ENCODE measurements around the gene RASAL2.

Gene RASAL2

DNA sequence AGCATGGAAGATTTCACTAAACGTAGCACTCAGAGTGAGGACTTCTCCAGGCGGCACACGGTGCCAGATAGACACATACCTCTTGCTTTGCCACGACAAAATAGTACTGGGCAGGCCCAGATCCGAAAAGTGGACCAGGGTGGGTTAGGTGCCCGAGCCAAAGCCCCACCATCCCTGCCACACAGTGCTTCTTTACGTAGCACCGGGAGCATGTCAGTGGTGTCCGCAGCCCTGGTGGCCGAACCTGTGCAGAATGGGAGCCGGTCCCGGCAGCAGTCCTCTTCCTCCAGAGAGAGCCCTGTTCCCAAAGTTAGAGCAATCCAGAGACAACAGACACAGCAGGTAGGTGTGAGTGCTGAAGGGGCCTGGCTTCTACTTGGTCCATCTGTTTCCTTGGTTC is 364.3 kb downstream of the RASAL2 start:
- Histone ChIP-seq H3K36me3 (ENCODE audit: low read length) (no peaks in the 10 kb centered on the region), H4K20me1 (ENCODE audit: low read depth, low read length) (no peaks in the 10 kb centered on the region), H3K9me2 (replicated peaks; ENCODE audit: insufficient read depth, low read length) (no peaks in the 10 kb centered on the region), H3K4me2 (ENCODE audit: low read depth, low read length, poor library complexity, severe bottlenecking) (no peak overlapping the region), H3K4me3 (ENCODE audit: insufficient read depth, low read length, poor library complexity, severe bottlenecking) (no peak overlapping the region), H3K9ac (ENCODE audit: low read length) (no peak overlapping the region), H3K9me3 (ENCODE audit: insufficient read depth, low read length) (no peaks in the 10 kb centered on the region), H3K79me2 (ENCODE audit: insufficient read depth, low read length) (no peaks in the 10 kb centered on the region), H3F3A (ENCODE audit: insufficient read depth) (no peaks in the 10 kb centered on the region), H3K27ac (ENCODE audit: low read depth, low read length) (no peak overlapping the region), H2AFZ (ENCODE audit: low read depth, low read length, severe bottlenecking) (no peak overlapping the region), H3K27me3 (ENCODE audit: low read length) (no peaks in the 10 kb centered on the region)
- TF ChIP-seq EZH2phosphoT487 (conservative IDR thresholded peaks at IDR 0.05; ENCODE audit: low read length) = no peak
- TF ChIP-seq, protein P1, sequence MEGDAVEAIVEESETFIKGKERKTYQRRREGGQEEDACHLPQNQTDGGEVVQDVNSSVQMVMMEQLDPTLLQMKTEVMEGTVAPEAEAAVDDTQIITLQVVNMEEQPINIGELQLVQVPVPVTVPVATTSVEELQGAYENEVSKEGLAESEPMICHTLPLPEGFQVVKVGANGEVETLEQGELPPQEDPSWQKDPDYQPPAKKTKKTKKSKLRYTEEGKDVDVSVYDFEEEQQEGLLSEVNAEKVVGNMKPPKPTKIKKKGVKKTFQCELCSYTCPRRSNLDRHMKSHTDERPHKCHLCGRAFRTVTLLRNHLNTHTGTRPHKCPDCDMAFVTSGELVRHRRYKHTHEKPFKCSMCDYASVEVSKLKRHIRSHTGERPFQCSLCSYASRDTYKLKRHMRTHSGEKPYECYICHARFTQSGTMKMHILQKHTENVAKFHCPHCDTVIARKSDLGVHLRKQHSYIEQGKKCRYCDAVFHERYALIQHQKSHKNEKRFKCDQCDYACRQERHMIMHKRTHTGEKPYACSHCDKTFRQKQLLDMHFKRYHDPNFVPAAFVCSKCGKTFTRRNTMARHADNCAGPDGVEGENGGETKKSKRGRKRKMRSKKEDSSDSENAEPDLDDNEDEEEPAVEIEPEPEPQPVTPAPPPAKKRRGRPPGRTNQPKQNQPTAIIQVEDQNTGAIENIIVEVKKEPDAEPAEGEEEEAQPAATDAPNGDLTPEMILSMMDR (IDR thresholded peaks at IDR 0.05; ENCODE audit: insufficient read depth, low read length, poor library complexity, severe bottlenecking) = no peak

DNA sequence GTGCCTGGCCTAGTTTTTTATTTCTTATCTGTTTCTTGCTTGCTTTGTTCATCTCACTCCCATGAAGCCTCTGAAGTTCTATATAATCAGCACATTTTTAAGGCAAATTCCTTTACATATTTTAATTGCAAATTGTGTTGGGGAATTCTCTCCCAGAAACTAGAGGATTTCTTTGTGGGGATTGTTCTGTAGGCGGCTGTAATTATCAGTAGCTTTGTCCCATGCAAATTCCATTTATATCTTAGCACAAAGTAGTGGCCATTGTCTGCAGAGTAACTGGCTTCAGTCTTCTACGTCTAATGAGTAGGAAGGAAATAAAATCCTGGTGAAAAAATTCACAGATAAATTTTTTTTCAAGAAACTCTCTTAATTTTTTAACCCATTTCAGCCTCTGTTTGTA is 367.2 kb downstream of the RASAL2 start:
- Histone ChIP-seq H2AFZ (ENCODE audit: low read depth, low read length, severe bottlenecking) (no peak overlapping the region), H4K20me1 (ENCODE audit: low read depth, low read length) (no peaks in the 10 kb centered on the region), H3K27me3 (ENCODE audit: low read length) (no peaks in the 10 kb centered on the region), H3K79me2 (ENCODE audit: insufficient read depth, low read length) (no peaks in the 10 kb centered on the region), H3F3A (ENCODE audit: insufficient read depth) (no peaks in the 10 kb centered on the region), H3K9me2 (replicated peaks; ENCODE audit: insufficient read depth, low read length) (no peaks in the 10 kb centered on the region), H3K9me3 (ENCODE audit: insufficient read depth, low read length) (no peaks in the 10 kb centered on the region), H3K9ac (ENCODE audit: low read length) (no peak overlapping the region), H3K36me3 (ENCODE audit: low read length) (no peaks in the 10 kb centered on the region), H3K4me3 (ENCODE audit: insufficient read depth, low read length, poor library complexity, severe bottlenecking) (no peak overlapping the region), H3K27ac (ENCODE audit: low read depth, low read length) (no peak overlapping the region), H3K4me2 (ENCODE audit: low read depth, low read length, poor library complexity, severe bottlenecking) (no peak overlapping the region)
- TF ChIP-seq EZH2phosphoT487 (conservative IDR thresholded peaks at IDR 0.05; ENCODE audit: low read length) = no peak
- TF ChIP-seq, protein P1 (IDR thresholded peaks at IDR 0.05; ENCODE audit: insufficient read depth, low read length, poor library complexity, severe bottlenecking) = no peak

DNA sequence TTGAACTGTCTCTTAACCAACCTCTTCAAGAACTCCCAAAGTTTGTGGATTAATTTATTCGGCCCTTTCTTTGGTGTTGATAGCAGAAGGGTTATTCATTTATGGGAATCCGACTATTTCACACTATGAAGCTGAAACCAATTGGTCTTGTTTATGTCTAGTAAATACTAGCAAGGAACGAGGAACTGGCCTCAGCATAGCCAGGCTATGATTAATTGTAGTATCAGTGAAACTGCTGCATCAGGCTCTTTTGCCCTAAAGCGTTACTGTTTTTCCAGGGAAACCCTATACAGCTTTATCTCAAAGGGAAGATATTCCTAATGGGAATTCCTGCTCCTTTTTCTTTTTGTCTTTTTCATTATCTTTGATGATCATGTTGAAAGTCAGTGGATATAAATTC is 367.8 kb downstream of the RASAL2 start:
- H3K27ac ChIP-seq (ENCODE audit: low read depth, low read length) = no peak overlapping the region
- no peak overlapping the region for H2AFZ ChIP-seq (ENCODE audit: low read depth, low read length, severe bottlenecking)
- no peaks in the 10 kb centered on the region for H4K20me1 ChIP-seq (ENCODE audit: low read depth, low read length)
- H3K79me2 ChIP-seq (ENCODE audit: insufficient read depth, low read length) = no peaks in the 10 kb centered on the region
- no peaks in the 10 kb centered on the region for H3K36me3 ChIP-seq (ENCODE audit: low read length)
- no peak overlapping the region for H3K9ac ChIP-seq (ENCODE audit: low read length)
- no peaks in the 10 kb centered on the region for H3K9me2 ChIP-seq (replicated peaks; ENCODE audit: insufficient read depth, low read length)
- no peak overlapping the region for H3K4me3 ChIP-seq (ENCODE audit: insufficient read depth, low read length, poor library complexity, severe bottlenecking)
- H3K4me2 ChIP-seq (ENCODE audit: low read depth, low read length, poor library complexity, severe bottlenecking) = no peak overlapping the region
- no peak for TF ChIP-seq EZH2phosphoT487 (conservative IDR thresholded peaks at IDR 0.05; ENCODE audit: low read length)
- TF ChIP-seq, protein P1 (IDR thresholded peaks at IDR 0.05; ENCODE audit: insufficient read depth, low read length, poor library complexity, severe bottlenecking) = no peak
- H3K27me3 ChIP-seq (ENCODE audit: low read length) = no peaks in the 10 kb centered on the region
- H3F3A ChIP-seq (ENCODE audit: insufficient read depth) = no peaks in the 10 kb centered on the region
- no peaks in the 10 kb centered on the region for H3K9me3 ChIP-seq (ENCODE audit: insufficient read depth, low read length)
